A673 (cell line): ENCODE data around the gene FAM124B.

ENCODE experiments used
- EZH2 ChIP-seq: fragments of 200-600 bp; sonication (generic); IDR thresholded peaks from 2 replicates; pipeline ENCODE4 v1.6.1; 2017; ENCODE audit warnings: borderline replicate concordance, low read depth, mild to moderate bottlenecking, mixed read lengths, antibody characterized with exemption, low read length; ENCODE audit not compliant: poor library complexity, severe bottlenecking
- TF ChIP-seq, protein P1 (sequence below): fragments of 300-800, 200-600 bp; sonication (generic); conservative IDR thresholded peaks from 2 replicates; pipeline ENCODE4 v1.5.1; 2017; ENCODE audit warnings: low read depth, mild to moderate bottlenecking, antibody characterized with exemption, low read length, moderate library complexity, mixed read lengths

DNA sequence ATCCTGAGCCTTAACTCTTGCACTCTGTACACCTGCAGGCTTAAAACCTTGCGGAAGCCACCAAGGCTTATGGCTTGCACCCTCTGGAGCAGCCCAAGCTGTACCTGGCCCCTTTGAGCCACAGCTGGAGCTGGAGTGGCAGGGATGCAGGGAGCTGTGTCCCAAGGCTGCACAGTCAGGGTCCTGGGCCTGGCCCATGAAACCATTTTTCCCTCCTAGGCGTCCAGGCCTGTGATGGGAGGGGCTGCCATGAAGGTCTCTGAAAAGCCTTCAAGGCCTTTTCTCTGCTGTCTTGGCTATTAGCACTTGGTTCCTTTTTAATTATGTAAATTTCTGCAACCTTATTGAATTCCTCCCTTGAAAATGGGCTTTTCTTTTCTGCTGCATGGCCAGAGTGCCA, 56.4 kb downstream of the FAM124B start:
- TF ChIP-seq, protein P1, sequence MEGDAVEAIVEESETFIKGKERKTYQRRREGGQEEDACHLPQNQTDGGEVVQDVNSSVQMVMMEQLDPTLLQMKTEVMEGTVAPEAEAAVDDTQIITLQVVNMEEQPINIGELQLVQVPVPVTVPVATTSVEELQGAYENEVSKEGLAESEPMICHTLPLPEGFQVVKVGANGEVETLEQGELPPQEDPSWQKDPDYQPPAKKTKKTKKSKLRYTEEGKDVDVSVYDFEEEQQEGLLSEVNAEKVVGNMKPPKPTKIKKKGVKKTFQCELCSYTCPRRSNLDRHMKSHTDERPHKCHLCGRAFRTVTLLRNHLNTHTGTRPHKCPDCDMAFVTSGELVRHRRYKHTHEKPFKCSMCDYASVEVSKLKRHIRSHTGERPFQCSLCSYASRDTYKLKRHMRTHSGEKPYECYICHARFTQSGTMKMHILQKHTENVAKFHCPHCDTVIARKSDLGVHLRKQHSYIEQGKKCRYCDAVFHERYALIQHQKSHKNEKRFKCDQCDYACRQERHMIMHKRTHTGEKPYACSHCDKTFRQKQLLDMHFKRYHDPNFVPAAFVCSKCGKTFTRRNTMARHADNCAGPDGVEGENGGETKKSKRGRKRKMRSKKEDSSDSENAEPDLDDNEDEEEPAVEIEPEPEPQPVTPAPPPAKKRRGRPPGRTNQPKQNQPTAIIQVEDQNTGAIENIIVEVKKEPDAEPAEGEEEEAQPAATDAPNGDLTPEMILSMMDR = no peak
- no peak for TF ChIP-seq EZH2
